IMR-90 (cell line): ENCODE results near the gene AP5B1. TPM values are rescaled to one million over a fixed set of nuclear protein-coding genes. Genes with fewer than 3 reads are reported as not detected.

Source experiments
- ATAC-seq: fragments of 200-7000 bp; cut with Tn5 transposase; 2 replicates; pipeline ENCODE4 v1.9.1; 2020; ENCODE audit warnings: low read depth, mild to moderate bottlenecking, moderate library complexity
- BruUV-seq: library from RNA; stranded (reverse); fragments of 400-500 nt; replicated peaks from 2 replicates; lab custom pipeline; 2021; lab: Mats Ljungman, UMichigan
- CTCF ChIA-PET: fragments of 300-600 bp; formaldehyde crosslinking; extraction: SDS; loops from one replicate; lab custom pipeline; 2021; ENCODE audit warnings: antibody characterized with exemption; lab: Yijun Ruan, JAX
- POLR2A ChIA-PET: fragments of 300-600 bp; sonication (Branson Sonifier 250); formaldehyde crosslinking; loops from one replicate; lab custom pipeline; 2022; ENCODE audit warnings: antibody characterized with exemption; ENCODE audit not compliant: unreplicated experiment; lab: Charles Lee
- DNase-seq: peaks from one replicate; pipeline ENCODE4 v3.0.0; 2013
- H2AFZ ChIP-seq: replicated peaks from 2 replicates; pipeline ENCODE3; 2013; ENCODE audit warnings: low read length, mild to moderate bottlenecking; ENCODE audit not compliant: poor library complexity
- H2AK5ac ChIP-seq: 2 replicates; pipeline ENCODE4 v1.6.1; 2013; ENCODE audit warnings: low read depth, low read length, inconsistent platforms
- H2AK9ac ChIP-seq: replicated peaks from 2 replicates; pipeline ENCODE3; 2013; ENCODE audit warnings: mild to moderate bottlenecking, low read depth, low read length, moderate library complexity; ENCODE audit not compliant: poor library complexity
- H2BK120ac ChIP-seq: 2 replicates; pipeline ENCODE4 v1.6.1; 2013; ENCODE audit warnings: low read depth, low read length, inconsistent platforms
- H2BK15ac ChIP-seq: 3 replicates; pipeline ENCODE4 v1.6.1; 2013; ENCODE audit warnings: low read depth, low read length, inconsistent platforms
- H2BK20ac ChIP-seq: 2 replicates; pipeline ENCODE4 v1.6.1; 2013; ENCODE audit warnings: low read depth, mild to moderate bottlenecking, inconsistent platforms, low read length, moderate library complexity
- H2BK5ac ChIP-seq: 2 replicates; pipeline ENCODE4 v1.6.1; 2013; ENCODE audit warnings: mild to moderate bottlenecking, low read depth, low read length, inconsistent platforms; ENCODE audit not compliant: poor library complexity, severe bottlenecking
- H3K14ac ChIP-seq: replicated peaks from 2 replicates; pipeline ENCODE4 v1.6.1; 2013; ENCODE audit warnings: low read depth, low read length, inconsistent platforms
- H3K18ac ChIP-seq: 2 replicates; pipeline ENCODE4 v1.6.1; 2013; ENCODE audit warnings: low read depth, low read length, control low read depth
- H3K23ac ChIP-seq: 2 replicates; pipeline ENCODE4 v1.6.1; 2013; ENCODE audit warnings: low read depth, low read length, inconsistent platforms
- H3K27ac ChIP-seq: 2 replicates; pipeline ENCODE4 v1.5.1; 2013; ENCODE audit warnings: mild to moderate bottlenecking, control low read depth, low read length; ENCODE audit not compliant: insufficient read depth
- H3K27me3 ChIP-seq: 2 replicates; pipeline ENCODE4 v1.6.1; 2013; ENCODE audit warnings: low read length; ENCODE audit not compliant: control insufficient read depth, insufficient read depth
- H3K36me3 ChIP-seq: 2 replicates; pipeline ENCODE4 v1.6.1; 2013; ENCODE audit warnings: low read length, mixed read lengths; ENCODE audit not compliant: control insufficient read depth, insufficient read depth
- H3K4ac ChIP-seq: 2 replicates; pipeline ENCODE4 v1.6.1; 2013; ENCODE audit warnings: low read depth, low read length, inconsistent platforms
- H3K4me1 ChIP-seq: 2 replicates; pipeline ENCODE4 v1.6.1; 2013; ENCODE audit warnings: low read length, mixed read lengths; ENCODE audit not compliant: control insufficient read depth, insufficient read depth
- H3K4me2 ChIP-seq: 2 replicates; pipeline ENCODE4 v1.6.1; 2013; ENCODE audit warnings: low read depth, mild to moderate bottlenecking, control low read depth, low read length, moderate library complexity
- H3K4me3 ChIP-seq: 2 replicates; pipeline ENCODE4 v1.5.1; 2013; ENCODE audit warnings: low read depth, mild to moderate bottlenecking, control low read depth, low read length, moderate library complexity; ENCODE audit not compliant: insufficient read depth
- H3K56ac ChIP-seq: 2 replicates; pipeline ENCODE4 v1.6.1; 2013; ENCODE audit warnings: low read length, inconsistent platforms; ENCODE audit not compliant: insufficient read depth; ENCODE audit errors: extremely low read depth
- H3K79me1 ChIP-seq, 2 experiments: 2 replicates each; pipeline ENCODE4 v1.6.1; 2013; ENCODE audit warnings: low read length in 2 of 2, inconsistent platforms in 1 of 2, low read depth in 1 of 2
- H3K9ac ChIP-seq: 2 replicates; pipeline ENCODE4 v1.6.1; 2013; ENCODE audit warnings: low read depth, low read length, control low read depth
- H3K9me1 ChIP-seq: 2 replicates; pipeline ENCODE4 v1.6.1; 2013; ENCODE audit warnings: low read length, inconsistent platforms; ENCODE audit not compliant: insufficient read depth
- H3K9me3 ChIP-seq: 2 replicates; pipeline ENCODE4 v1.6.1; 2013; ENCODE audit warnings: low read length; ENCODE audit not compliant: control insufficient read depth, insufficient read depth
- H4K20me1 ChIP-seq: 2 replicates; pipeline ENCODE4 v1.6.1; 2013; ENCODE audit warnings: low read length, inconsistent platforms; ENCODE audit not compliant: insufficient read depth
- H4K5ac ChIP-seq: 2 replicates; pipeline ENCODE4 v1.6.1; 2013; ENCODE audit warnings: mild to moderate bottlenecking, low read depth, low read length, control low read depth
- H4K8ac ChIP-seq, 2 experiments: 2 replicates each; pipeline ENCODE4 v1.6.1; 2013; ENCODE audit warnings: low read depth in 2 of 2, low read length in 2 of 2, control low read depth in 1 of 2, inconsistent platforms in 1 of 2
- H4K91ac ChIP-seq: 2 replicates; pipeline ENCODE4 v1.6.1; 2013; ENCODE audit warnings: low read depth, low read length, inconsistent platforms; ENCODE audit not compliant: insufficient read depth
- BHLHE40 ChIP-seq: fragments of 150-350 bp; IDR thresholded peaks from 2 replicates; pipeline ENCODE4 v1.6.1; 2016; ENCODE audit warnings: mild to moderate bottlenecking, low read depth, low read length
- CHD1 ChIP-seq: IDR thresholded peaks from 2 replicates; pipeline ENCODE4 v1.6.1; 2012; ENCODE audit warnings: low read depth, low read length, improper control_type of control experiment
- FOS ChIP-seq: fragments of 150-350 bp; IDR thresholded peaks from 2 replicates; pipeline ENCODE4 v1.6.1; 2016; ENCODE audit warnings: low read depth, low read length
- MAFK ChIP-seq: IDR thresholded peaks from 2 replicates; pipeline ENCODE4 v1.6.1; 2012; ENCODE audit warnings: low read depth, low read length, improper control_type of control experiment
- MAZ ChIP-seq: IDR thresholded peaks from 2 replicates; pipeline ENCODE4 v1.6.1; 2012; ENCODE audit warnings: low read depth, mild to moderate bottlenecking, low read length, improper control_type of control experiment, moderate library complexity, borderline replicate concordance
- NFE2L2 ChIP-seq: fragments of 150-350 bp; IDR thresholded peaks from 2 replicates; pipeline ENCODE4 v1.6.1; 2016; ENCODE audit warnings: low read depth, mild to moderate bottlenecking, low read length
- POLR2A ChIP-seq: IDR thresholded peaks from 2 replicates; pipeline ENCODE4 v1.6.1; 2012; ENCODE audit warnings: mild to moderate bottlenecking, low read depth, low read length
- RAD21 ChIP-seq: IDR thresholded peaks from 2 replicates; pipeline ENCODE4 v1.6.1; 2012; ENCODE audit warnings: low read length, improper control_type of control experiment
- RCOR1 ChIP-seq: IDR thresholded peaks from 2 replicates; pipeline ENCODE4 v1.6.1; 2012; ENCODE audit warnings: mild to moderate bottlenecking, low read length, improper control_type of control experiment; ENCODE audit not compliant: insufficient replicate concordance
- RFX5 ChIP-seq: IDR thresholded peaks from 2 replicates; pipeline ENCODE4 v1.8.0; 2012; ENCODE audit warnings: low read depth, mild to moderate bottlenecking, low read length, moderate library complexity
- SMC3 ChIP-seq: fragments of 150-350 bp; IDR thresholded peaks from 2 replicates; pipeline ENCODE4 v1.6.1; 2016; ENCODE audit warnings: low read depth, mild to moderate bottlenecking, antibody characterized with exemption, low read length, moderate library complexity
- USF2 ChIP-seq: fragments of 150-350 bp; IDR thresholded peaks from 2 replicates; pipeline ENCODE4 v1.6.1; 2017; ENCODE audit warnings: mild to moderate bottlenecking, antibody characterized with exemption, low read length, low read depth
- WGBS, 2 experiments: methylation state at CpG; one replicate each; pipeline versions ENCODE4 v1.1.5 to v1.1.7; 2013; ENCODE audit warnings: missing lambda C conversion rate in 2 of 2; ENCODE audit not compliant: insufficient read length in 1 of 2; ENCODE audit errors: extremely low coverage in 2 of 2; 5-methylcytosine and 5-hydroxymethylcytosine counted together
- dilution Hi-C: fragments of 300-500 bp; cut with HindIII; formaldehyde crosslinking; loops from one replicate; pipeline ENCODE4 v1.14.3; 2018; ENCODE audit warnings: low sequenced_read_pairs; ENCODE audit not compliant: unreplicated experiment
- in situ Hi-C: fragments of 300-500 bp; cut with MboI; formaldehyde crosslinking; loops from 3 replicates; pipeline ENCODE4 v1.14.3; 2019; ENCODE audit warnings: low sequenced_read_pairs, inconsistent platforms, mixed read lengths
- intact Hi-C: fragments of 100-400 bp; cut with micrococcal nuclease; formaldehyde crosslinking; loops from 2 replicates; pipeline ENCODE4 v1.10.0; 2022
- polyA plus RNA-seq, 3 experiments: library from polyadenylated mRNA; depleted of rRNA; stranded (reverse); fragments of >200 nt; gene quantifications; 2 replicates each; pipeline ENCODE4 v1.2.3, GENCODE V29; 2012; ENCODE audit warnings: low replicate concordance in 1 of 3
- total RNA-seq: library from RNA; depleted of rRNA; stranded (reverse); fragments of >200 nt; gene quantifications from 2 replicates; pipeline ENCODE4 v1.2.3, GENCODE V29; 2012
- TF ChIP-seq, protein P1 (sequence below): fragments of 150-350 bp; IDR thresholded peaks from 2 replicates; pipeline ENCODE4 v1.6.1; 2016; ENCODE audit warnings: low read depth, mild to moderate bottlenecking, low read length, moderate library complexity, borderline replicate concordance

Gene AP5B1
- total and polyA plus RNA-seq, 2 of the 4 experiments (the other 2 are of a cell fraction): 2.5 to 5.0 TPM

DNA sequence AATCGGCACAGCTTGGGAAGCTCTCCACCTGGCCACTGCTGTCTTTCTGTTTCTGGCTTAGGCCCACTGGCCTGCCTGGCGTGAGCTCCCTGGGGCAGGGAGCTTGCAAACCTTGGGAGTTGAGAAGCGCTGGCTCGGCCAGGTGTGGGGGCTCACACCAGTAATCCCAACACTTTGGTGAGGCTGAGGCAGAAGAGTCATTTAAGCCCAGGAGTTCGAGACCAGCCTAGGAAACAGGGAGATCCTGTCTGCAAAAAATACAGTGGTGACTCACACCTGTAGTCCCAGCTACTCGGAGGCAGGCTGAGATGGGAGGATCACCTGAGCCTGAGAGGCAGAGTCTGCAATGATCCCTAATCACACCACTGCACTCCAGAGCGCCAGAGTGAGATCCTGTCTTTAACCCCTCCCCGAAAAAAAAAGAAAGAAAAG, 4.0 kb downstream of the AP5B1 start:
- 90% methylated on average over 5 of the region's 8 CpGs; no CpG with 5 or more reads in 1 of the 2 experiments for WGBS, 2 experiments
- Histone ChIP-seq H3K14ac (no peak overlapping the region), H2BK5ac (no peak overlapping the region), H2BK15ac (no peak overlapping the region), H2AFZ (no peak overlapping the region), H3K9ac (no peak overlapping the region), H4K91ac (no peak overlapping the region), H2BK20ac (no peak overlapping the region), H4K5ac (no peak overlapping the region), H2AK5ac (no peak overlapping the region), H3K79me1 (peaks cover 33 to 66% of the 10 kb centered on the region in 2 experiments), H3K18ac (no peak overlapping the region), H3K36me3 (peaks cover 21% of the 10 kb centered on the region; the same call in 1 of the 2 replicates), H3K4me3 (no peak overlapping the region), H3K9me3 (no peaks in the 10 kb centered on the region), H3K4me1 (peaks cover 3% of the 10 kb centered on the region; the same call in 1 of the 2 replicates), H3K9me1 (peaks cover 10% of the 10 kb centered on the region), H2AK9ac (no peak overlapping the region), H3K27me3 (peaks cover 2% of the 10 kb centered on the region; the same call in 1 of the 2 replicates), H4K8ac (no peak overlapping the region), H2BK120ac (no peak overlapping the region), H3K27ac (no peak overlapping the region), H4K20me1 (peaks cover 32% of the 10 kb centered on the region), H3K56ac (no peak overlapping the region), H3K4ac (no peak overlapping the region), H3K4me2 (no peak overlapping the region), H3K23ac (no peak overlapping the region)
- TF ChIP-seq POLR2A (no peak), RCOR1 (no peak), SMC3 (no peak), USF2 (no peak), FOS (no peak), RAD21 (no peak), BHLHE40 (no peak), NFE2L2 (no peak), MAFK (no peak), MAZ (no peak), RFX5 (no peak), CHD1 (no peak)
- TF ChIP-seq, protein P1, sequence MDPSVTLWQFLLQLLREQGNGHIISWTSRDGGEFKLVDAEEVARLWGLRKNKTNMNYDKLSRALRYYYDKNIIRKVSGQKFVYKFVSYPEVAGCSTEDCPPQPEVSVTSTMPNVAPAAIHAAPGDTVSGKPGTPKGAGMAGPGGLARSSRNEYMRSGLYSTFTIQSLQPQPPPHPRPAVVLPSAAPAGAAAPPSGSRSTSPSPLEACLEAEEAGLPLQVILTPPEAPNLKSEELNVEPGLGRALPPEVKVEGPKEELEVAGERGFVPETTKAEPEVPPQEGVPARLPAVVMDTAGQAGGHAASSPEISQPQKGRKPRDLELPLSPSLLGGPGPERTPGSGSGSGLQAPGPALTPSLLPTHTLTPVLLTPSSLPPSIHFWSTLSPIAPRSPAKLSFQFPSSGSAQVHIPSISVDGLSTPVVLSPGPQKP: no peak
- no TSS peak for BruUV-seq
- ATAC-seq: no peak
- ChIA-PET POLR2A (interaction anchor here (0.6 kb wide), 1 partner anchor 10 kb away, joined by 10 read pairs; no protein-coding TSS in a partner anchor), CTCF (no interaction called here)
- dilution Hi-C loops: no loop called here
- in situ Hi-C loops: no loop called here
- no peak for DNase-seq
- intact Hi-C loops: no loop called here
